Measurements from ENCODE around the gene AGAP2. TPM values are rescaled to one million over a fixed set of nuclear protein-coding genes. Genes with fewer than 3 reads are reported as not detected.
"Not testable (repeated sequence)": the region's sequence is repeated elsewhere in the genome, so short reads cannot be mapped to it uniquely, and the experiment has no call there.

Gene AGAP2
- total RNA-seq, 2 donors from 2014 or later: 0.75 to 4.8 TPM

GRCh38 chr12:57725851-57726150 lies 12.7 kb downstream of the AGAP2 start:
- Histone ChIP-seq H3K27me3 (no peaks in the 10 kb centered on the region), H3K4me3 (peak overlapping the region; percentile 49 to 63), H3K4me1 (peaks cover 0 to 25% of the 10 kb centered on the region in 2 donors), H3K9me3 (no peaks in the 10 kb centered on the region), H3K36me3 (peaks cover 9% of the 10 kb centered on the region), H3K27ac (peak overlapping the region; percentile 41 to 64)
- DNase-seq (ENCODE audit: low spot score): no peak
- TF ChIP-seq CTCF (IDR thresholded peaks at IDR 0.05): no peak

- H3K9me3 ChIP-seq: no peaks in the 10 kb centered on the region
- DNase-seq (ENCODE audit: low spot score): peak; percentile 18
- TF ChIP-seq CTCF (IDR thresholded peaks at IDR 0.05): no peak
- H3K27me3 ChIP-seq: no peaks in the 10 kb centered on the region
- no peak overlapping the region for H3K27ac ChIP-seq
- peaks cover 0 to 25% of the 10 kb centered on the region in 2 donors for H3K4me1 ChIP-seq
- no peak overlapping the region for H3K4me3 ChIP-seq
- peaks cover 16% of the 10 kb centered on the region for H3K36me3 ChIP-seq
These were observed 13.4 kb downstream of the AGAP2 start for GRCh38 chr12:57724936-57725740.

GRCh38 chr12:57724003-57724935 lies 14.3 kb downstream of the AGAP2 start:
- H3K4me1 ChIP-seq: peaks cover 0 to 25% of the 10 kb centered on the region in 2 donors
- no peaks in the 10 kb centered on the region for H3K9me3 ChIP-seq
- no peak for TF ChIP-seq CTCF (IDR thresholded peaks at IDR 0.05)
- H3K36me3 ChIP-seq: peaks cover 25% of the 10 kb centered on the region
- no peak overlapping the region for H3K4me3 ChIP-seq
- peak; percentile 53 for DNase-seq (ENCODE audit: low spot score)
- no peak overlapping the region for H3K27ac ChIP-seq
- H3K27me3 ChIP-seq: no peaks in the 10 kb centered on the region

GRCh38 chr12:57723630-57723962 lies 14.9 kb downstream of the AGAP2 start:
- no peak overlapping the region for H3K4me3 ChIP-seq
- no peaks in the 10 kb centered on the region for H3K9me3 ChIP-seq
- peaks cover 31% of the 10 kb centered on the region for H3K36me3 ChIP-seq
- no peak overlapping the region for H3K27ac ChIP-seq
- no peak for DNase-seq (ENCODE audit: low spot score)
- H3K27me3 ChIP-seq: no peaks in the 10 kb centered on the region
- TF ChIP-seq CTCF (IDR thresholded peaks at IDR 0.05): no peak
- H3K4me1 ChIP-seq: peaks cover 0 to 25% of the 10 kb centered on the region in 2 donors

- Histone ChIP-seq H3K4me1 (peaks cover 0 to 24% of the 10 kb centered on the region in 2 donors), H3K4me3 (no peak overlapping the region), H3K27ac (no peak overlapping the region), H3K36me3 (peaks cover 38% of the 10 kb centered on the region), H3K9me3 (no peaks in the 10 kb centered on the region), H3K27me3 (no peaks in the 10 kb centered on the region)
- no peak for TF ChIP-seq CTCF (IDR thresholded peaks at IDR 0.05)
- DNase-seq (ENCODE audit: low spot score): peak; percentile 51
These were observed 15.6 kb downstream of the AGAP2 start for GRCh38 chr12:57722716-57723629.

GRCh38 chr12:57721846-57722608 lies 16.5 kb downstream of the AGAP2 start:
- H3K4me1 ChIP-seq: peaks cover 0 to 15% of the 10 kb centered on the region in 2 donors
- not testable (repeated sequence) for H3K27me3 ChIP-seq, H3K4me3 ChIP-seq, H3K9me3 ChIP-seq, H3K27ac ChIP-seq
- H3K36me3 ChIP-seq: peaks cover 47% of the 10 kb centered on the region
- DNase-seq (ENCODE audit: low spot score): peak; percentile 52
